Measurements from ENCODE around the gene RNF186. TPM values are rescaled to one million over a fixed set of nuclear protein-coding genes. Genes with fewer than 3 reads are reported as not detected.
"Not testable (repeated sequence)": the region's sequence is repeated elsewhere in the genome, so short reads cannot be mapped to it uniquely, and the experiment has no call there.

The RNF186 gene
- total and polyA plus RNA-seq, 4 donors: not detected

GRCh38 chr1:19817160-19817559 is 2.1 kb upstream of the RNF186 start:
- Histone ChIP-seq H3K27ac (ENCODE audit: low read depth in 1 of 2, low read length in 1 of 2) (no peak overlapping the region), H3K27me3 (ENCODE audit: control insufficient read depth in 3 of 3, insufficient read depth in 3 of 3, low read length in 2 of 3) (no peaks in the 10 kb centered on the region), H3K4me3 (no peak overlapping the region), H3K9ac (ENCODE audit: insufficient read depth in 1 of 2, low read length in 2 of 2) (no peak overlapping the region), H3K36me3 (ENCODE audit: control insufficient read depth in 4 of 4, insufficient read depth in 4 of 4, low read length in 4 of 4) (no peaks in the 10 kb centered on the region), H3K4me1 (ENCODE audit: control insufficient read depth in 5 of 5, insufficient read depth in 5 of 5, low read length in 5 of 5) (peaks cover 0 to 6% (median 3%) of the 10 kb centered on the region in 5 donors), H3K9me3 (ENCODE audit: control insufficient read depth in 4 of 4, insufficient read depth in 3 of 4, low read length in 3 of 4) (no peaks in the 10 kb centered on the region)
- no peak for DNase-seq
- TF ChIP-seq, protein P1, sequence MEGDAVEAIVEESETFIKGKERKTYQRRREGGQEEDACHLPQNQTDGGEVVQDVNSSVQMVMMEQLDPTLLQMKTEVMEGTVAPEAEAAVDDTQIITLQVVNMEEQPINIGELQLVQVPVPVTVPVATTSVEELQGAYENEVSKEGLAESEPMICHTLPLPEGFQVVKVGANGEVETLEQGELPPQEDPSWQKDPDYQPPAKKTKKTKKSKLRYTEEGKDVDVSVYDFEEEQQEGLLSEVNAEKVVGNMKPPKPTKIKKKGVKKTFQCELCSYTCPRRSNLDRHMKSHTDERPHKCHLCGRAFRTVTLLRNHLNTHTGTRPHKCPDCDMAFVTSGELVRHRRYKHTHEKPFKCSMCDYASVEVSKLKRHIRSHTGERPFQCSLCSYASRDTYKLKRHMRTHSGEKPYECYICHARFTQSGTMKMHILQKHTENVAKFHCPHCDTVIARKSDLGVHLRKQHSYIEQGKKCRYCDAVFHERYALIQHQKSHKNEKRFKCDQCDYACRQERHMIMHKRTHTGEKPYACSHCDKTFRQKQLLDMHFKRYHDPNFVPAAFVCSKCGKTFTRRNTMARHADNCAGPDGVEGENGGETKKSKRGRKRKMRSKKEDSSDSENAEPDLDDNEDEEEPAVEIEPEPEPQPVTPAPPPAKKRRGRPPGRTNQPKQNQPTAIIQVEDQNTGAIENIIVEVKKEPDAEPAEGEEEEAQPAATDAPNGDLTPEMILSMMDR (IDR thresholded peaks at IDR 0.05; ENCODE audit: control extremely low read depth, extremely low read depth): no peak
- 77 to 82% methylated on average over 5 of the region's 5 CpGs for WGBS, 2 donors
- no peak for ATAC-seq (ENCODE audit: insufficient read depth, low FRiP score)

GRCh38 chr1:19816737-19817086 is 1.6 kb upstream of the RNF186 start:
- H3K36me3 ChIP-seq (ENCODE audit: control insufficient read depth in 4 of 4, insufficient read depth in 4 of 4, low read length in 4 of 4); DNase-seq; H3K4me1 ChIP-seq (ENCODE audit: control insufficient read depth in 5 of 5, insufficient read depth in 5 of 5, low read length in 5 of 5); H3K27ac ChIP-seq (ENCODE audit: low read depth in 1 of 2, low read length in 1 of 2); ATAC-seq (ENCODE audit: insufficient read depth, low FRiP score); H3K4me3 ChIP-seq; H3K27me3 ChIP-seq (ENCODE audit: control insufficient read depth in 3 of 3, insufficient read depth in 3 of 3, low read length in 2 of 3); H3K9me3 ChIP-seq (ENCODE audit: control insufficient read depth in 4 of 4, insufficient read depth in 3 of 4, low read length in 3 of 4); H3K9ac ChIP-seq (ENCODE audit: insufficient read depth in 1 of 2, low read length in 2 of 2): not testable (repeated sequence)
- 53 to 68% methylated on average over 1 of the region's 1 CpG for WGBS, 2 donors

DNA sequence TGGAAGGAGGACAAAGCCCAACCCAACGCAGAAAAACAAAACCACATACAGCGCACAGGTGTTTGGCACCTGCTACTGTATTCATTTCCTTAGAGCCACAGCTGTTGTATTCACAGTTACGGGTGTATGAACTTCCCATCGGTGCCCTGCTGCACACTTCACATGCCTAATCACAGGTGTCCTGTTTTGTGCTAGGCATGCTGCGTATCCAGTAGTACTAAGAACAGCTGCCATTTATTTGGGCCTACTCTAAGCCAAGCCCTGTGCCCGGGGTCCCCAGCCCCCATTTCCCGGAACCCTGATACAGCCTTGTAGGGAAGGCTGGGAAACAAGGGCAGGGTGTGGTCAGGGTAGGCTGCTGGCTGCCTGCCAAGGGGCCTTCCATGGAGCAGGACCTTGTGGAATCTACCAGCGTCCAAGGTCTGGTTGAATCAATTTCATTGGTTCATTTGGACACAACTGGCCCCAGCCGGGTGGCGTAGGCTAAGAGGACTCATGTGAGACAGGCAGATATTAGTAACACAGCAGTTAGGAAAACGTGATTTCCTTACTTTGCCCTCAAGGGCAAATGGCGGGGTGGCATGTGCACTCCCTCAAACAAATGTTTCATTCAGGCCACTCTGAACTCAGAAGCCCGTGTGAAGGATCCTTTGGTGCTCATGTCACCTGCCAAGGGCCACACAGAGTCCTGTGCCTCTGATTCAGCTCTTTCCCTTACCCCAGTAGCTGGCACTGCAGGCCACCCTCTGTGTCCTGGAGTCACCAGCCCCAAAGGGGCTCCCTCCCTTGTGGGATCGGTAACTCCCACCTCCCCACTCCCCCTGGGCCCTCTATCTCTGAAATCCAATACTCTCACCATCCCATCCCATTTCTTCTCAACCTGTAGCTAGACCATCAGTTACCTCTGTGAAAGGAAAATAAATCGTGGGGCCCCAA is 986 bp upstream of the RNF186 start:
- 63 to 68% methylated on average over 15 of the region's 15 CpGs for WGBS, 2 donors
- DNase-seq: peak in 2 of 3 donors; percentile 10 to 29

GRCh38 chr1:19814244-19814661 is 830 bp downstream of the RNF186 start:
- TF ChIP-seq, protein P1 (IDR thresholded peaks at IDR 0.05; ENCODE audit: control extremely low read depth, extremely low read depth): no peak
- DNase-seq (no peak), ATAC-seq (ENCODE audit: insufficient read depth, low FRiP score) (no peak)
- H3K27me3 ChIP-seq (ENCODE audit: control insufficient read depth in 3 of 3, insufficient read depth in 3 of 3, low read length in 2 of 3): no peaks in the 10 kb centered on the region
- no peak overlapping the region for H3K4me3 ChIP-seq
- no peaks in the 10 kb centered on the region for H3K36me3 ChIP-seq (ENCODE audit: control insufficient read depth in 4 of 4, insufficient read depth in 4 of 4, low read length in 4 of 4)
- no peak overlapping the region for H3K27ac ChIP-seq (ENCODE audit: low read depth in 1 of 2, low read length in 1 of 2)
- no peaks in the 10 kb centered on the region for H3K9me3 ChIP-seq (ENCODE audit: control insufficient read depth in 4 of 4, insufficient read depth in 3 of 4, low read length in 3 of 4)
- no peak overlapping the region for H3K9ac ChIP-seq (ENCODE audit: insufficient read depth in 1 of 2, low read length in 2 of 2)
- peaks cover 0 to 6% (median 3%) of the 10 kb centered on the region in 5 donors for H3K4me1 ChIP-seq (ENCODE audit: control insufficient read depth in 5 of 5, insufficient read depth in 5 of 5, low read length in 5 of 5)
- WGBS, 2 donors: 90 to 91% methylated on average over 15 of the region's 15 CpGs

More for the DNA sequence above, 986 bp upstream of the RNF186 start:
- H3K27me3 ChIP-seq (ENCODE audit: control insufficient read depth in 3 of 3, insufficient read depth in 3 of 3, low read length in 2 of 3): no peaks in the 10 kb centered on the region
- H3K9me3 ChIP-seq (ENCODE audit: control insufficient read depth in 4 of 4, insufficient read depth in 3 of 4, low read length in 3 of 4): no peaks in the 10 kb centered on the region
- H3K4me1 ChIP-seq (ENCODE audit: control insufficient read depth in 5 of 5, insufficient read depth in 5 of 5, low read length in 5 of 5): peaks cover 0 to 6% (median 3%) of the 10 kb centered on the region in 5 donors
- H3K27ac ChIP-seq (ENCODE audit: low read depth in 1 of 2, low read length in 1 of 2): no peak overlapping the region
- no peak for ATAC-seq (ENCODE audit: insufficient read depth, low FRiP score)
- TF ChIP-seq, protein P1 (IDR thresholded peaks at IDR 0.05; ENCODE audit: control extremely low read depth, extremely low read depth): no peak
- no peak overlapping the region for H3K4me3 ChIP-seq
- H3K9ac ChIP-seq (ENCODE audit: insufficient read depth in 1 of 2, low read length in 2 of 2): no peak overlapping the region
- H3K36me3 ChIP-seq (ENCODE audit: control insufficient read depth in 4 of 4, insufficient read depth in 4 of 4, low read length in 4 of 4): no peaks in the 10 kb centered on the region
